Measurements from ENCODE around the gene CEP128. TPM values are rescaled to one million over a fixed set of nuclear protein-coding genes. Genes with fewer than 3 reads are reported as not detected.

Gene CEP128
- total and polyA plus RNA-seq, 4 donors = 3.2 to 15.7 (median 5.4) TPM

- Histone ChIP-seq H3K4me3 (ENCODE audit: low read depth, low read length) (no peak overlapping the region), H3K27ac (ENCODE audit: low read depth, low read length) (no peak overlapping the region), H3K27me3 (ENCODE audit: control insufficient read depth, insufficient read depth, low read length) (no peaks in the 10 kb centered on the region), H3K4me1 (ENCODE audit: control insufficient read depth, insufficient read depth, low read length) (no peaks in the 10 kb centered on the region), H3K36me3 (ENCODE audit: control insufficient read depth, insufficient read depth, low read length) (no peaks in the 10 kb centered on the region), H3K9me3 (ENCODE audit: control insufficient read depth, insufficient read depth, low read length) (no peaks in the 10 kb centered on the region)
- 93% methylated on average over 2 of the region's 4 CpGs for WGBS (ENCODE audit: insufficient coverage)
- no peak for DNase-seq (ENCODE audit: low read depth in 4 of 6, low spot score in 6 of 6)
These were observed 436.8 kb downstream of the CEP128 start for GRCh38 chr14:80504781-80505180.

DNA sequence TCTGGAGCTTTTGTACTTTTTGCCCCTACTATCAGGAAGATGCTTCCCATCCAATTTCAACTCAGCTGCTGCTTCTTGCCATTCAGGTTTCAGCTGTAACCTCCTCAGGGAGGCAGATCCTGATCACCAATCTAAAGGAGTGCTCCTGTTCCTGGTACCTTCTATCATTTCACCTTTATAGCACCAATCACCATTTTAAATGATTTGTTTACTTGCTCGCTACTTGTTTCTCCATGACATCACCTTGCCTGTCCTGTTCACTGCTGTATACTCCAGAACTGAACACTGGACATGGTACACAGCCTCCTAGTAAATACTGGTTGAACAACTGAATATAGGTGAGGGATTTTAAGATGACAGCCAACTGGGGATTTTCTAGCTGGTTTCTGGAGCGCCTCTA is 443.0 kb downstream of the CEP128 start:
- Histone ChIP-seq H3K9me3 (ENCODE audit: control insufficient read depth, insufficient read depth, low read length) (no peaks in the 10 kb centered on the region), H3K27me3 (ENCODE audit: control insufficient read depth, insufficient read depth, low read length) (no peaks in the 10 kb centered on the region), H3K4me3 (ENCODE audit: low read depth, low read length) (no peak overlapping the region), H3K4me1 (ENCODE audit: control insufficient read depth, insufficient read depth, low read length) (no peaks in the 10 kb centered on the region), H3K27ac (ENCODE audit: low read depth, low read length) (no peak overlapping the region), H3K36me3 (ENCODE audit: control insufficient read depth, insufficient read depth, low read length) (no peaks in the 10 kb centered on the region)
- DNase-seq (ENCODE audit: low read depth in 4 of 6, low spot score in 6 of 6) = no peak
- WGBS (ENCODE audit: insufficient coverage) = 100% methylated on average over 1 of the region's 2 CpGs

GRCh38 chr14:80496090-80496489 is 445.4 kb downstream of the CEP128 start:
- Histone ChIP-seq H3K27ac (ENCODE audit: low read depth, low read length) (no peak overlapping the region), H3K27me3 (ENCODE audit: control insufficient read depth, insufficient read depth, low read length) (no peaks in the 10 kb centered on the region), H3K9me3 (ENCODE audit: control insufficient read depth, insufficient read depth, low read length) (no peaks in the 10 kb centered on the region), H3K4me3 (ENCODE audit: low read depth, low read length) (no peak overlapping the region), H3K4me1 (ENCODE audit: control insufficient read depth, insufficient read depth, low read length) (no peaks in the 10 kb centered on the region), H3K36me3 (ENCODE audit: control insufficient read depth, insufficient read depth, low read length) (no peaks in the 10 kb centered on the region)
- DNase-seq (ENCODE audit: low read depth in 4 of 6, low spot score in 6 of 6) = no peak
- no CpG with 5 or more reads among the region's 4 CpGs for WGBS (ENCODE audit: insufficient coverage)

GRCh38 chr14:80494769-80495168 is 446.8 kb downstream of the CEP128 start:
- Histone ChIP-seq H3K9me3 (ENCODE audit: control insufficient read depth, insufficient read depth, low read length) (no peaks in the 10 kb centered on the region), H3K4me3 (ENCODE audit: low read depth, low read length) (no peak overlapping the region), H3K36me3 (ENCODE audit: control insufficient read depth, insufficient read depth, low read length) (no peaks in the 10 kb centered on the region), H3K27ac (ENCODE audit: low read depth, low read length) (no peak overlapping the region), H3K4me1 (ENCODE audit: control insufficient read depth, insufficient read depth, low read length) (no peaks in the 10 kb centered on the region), H3K27me3 (ENCODE audit: control insufficient read depth, insufficient read depth, low read length) (no peaks in the 10 kb centered on the region)
- DNase-seq (ENCODE audit: low read depth in 4 of 6, low spot score in 6 of 6) = no peak
- WGBS (ENCODE audit: insufficient coverage) = no CpG with 5 or more reads among the region's 2 CpGs

GRCh38 chr14:80493620-80494019 is 447.9 kb downstream of the CEP128 start:
- Histone ChIP-seq H3K27me3 (ENCODE audit: control insufficient read depth, insufficient read depth, low read length) (no peaks in the 10 kb centered on the region), H3K36me3 (ENCODE audit: control insufficient read depth, insufficient read depth, low read length) (no peaks in the 10 kb centered on the region), H3K4me1 (ENCODE audit: control insufficient read depth, insufficient read depth, low read length) (no peaks in the 10 kb centered on the region), H3K9me3 (ENCODE audit: control insufficient read depth, insufficient read depth, low read length) (no peaks in the 10 kb centered on the region), H3K4me3 (ENCODE audit: low read depth, low read length) (no peak overlapping the region), H3K27ac (ENCODE audit: low read depth, low read length) (no peak overlapping the region)
- no peak for DNase-seq (ENCODE audit: low read depth in 4 of 6, low spot score in 6 of 6)
- 88% methylated on average over 3 of the region's 5 CpGs for WGBS (ENCODE audit: insufficient coverage)

DNA sequence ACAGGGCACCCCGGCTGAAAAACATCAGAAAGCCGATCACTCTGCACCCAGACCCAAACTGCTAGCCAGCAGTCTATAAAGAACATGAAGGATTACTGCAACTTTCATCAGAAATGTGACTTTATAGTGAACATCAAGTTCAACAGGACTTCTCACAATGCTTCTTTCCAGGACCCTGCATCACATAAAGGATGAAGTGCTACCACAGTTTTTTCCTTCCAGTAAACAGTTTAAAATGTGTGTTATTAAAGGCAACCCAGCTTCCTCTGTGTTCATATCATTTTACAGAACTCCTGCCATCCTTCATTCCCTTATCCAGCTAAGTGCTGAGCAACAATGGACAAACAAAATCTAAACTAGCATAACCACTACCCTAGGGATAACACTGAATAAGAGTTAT is 449.9 kb downstream of the CEP128 start:
- H3K9me3 ChIP-seq (ENCODE audit: control insufficient read depth, insufficient read depth, low read length) = no peaks in the 10 kb centered on the region
- H3K4me3 ChIP-seq (ENCODE audit: low read depth, low read length) = no peak overlapping the region
- H3K27me3 ChIP-seq (ENCODE audit: control insufficient read depth, insufficient read depth, low read length) = no peaks in the 10 kb centered on the region
- whole genome bisulfite sequencing (ENCODE audit: insufficient coverage) = no CpG with 5 or more reads among the region's 2 CpGs
- H3K27ac ChIP-seq (ENCODE audit: low read depth, low read length) = no peak overlapping the region
- DNase-seq (ENCODE audit: low read depth in 4 of 6, low spot score in 6 of 6) = peak in 1 of 6 donors; percentile 12
- H3K4me1 ChIP-seq (ENCODE audit: control insufficient read depth, insufficient read depth, low read length) = no peaks in the 10 kb centered on the region
- no peaks in the 10 kb centered on the region for H3K36me3 ChIP-seq (ENCODE audit: control insufficient read depth, insufficient read depth, low read length)

DNA sequence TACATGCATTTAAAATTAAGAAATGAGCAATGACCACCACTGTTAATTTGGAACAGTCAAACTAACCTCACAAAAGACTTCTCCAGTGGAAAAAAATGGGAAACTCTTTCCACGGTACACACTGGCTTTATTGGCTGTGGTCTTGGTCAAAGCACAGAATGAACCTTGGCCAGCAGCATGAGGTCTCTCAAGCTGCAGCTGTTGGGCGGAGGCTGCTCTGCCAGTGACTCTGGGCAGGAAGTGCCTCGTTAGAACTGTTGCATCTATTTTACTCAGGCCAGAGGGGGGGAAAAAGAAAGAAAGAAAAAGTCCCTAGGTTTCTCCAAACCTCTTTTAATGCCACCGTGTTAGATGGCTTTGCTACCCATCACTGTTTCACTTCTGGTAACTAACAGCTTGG is 450.4 kb downstream of the CEP128 start:
- Histone ChIP-seq H3K9me3 (ENCODE audit: control insufficient read depth, insufficient read depth, low read length) (no peaks in the 10 kb centered on the region), H3K27me3 (ENCODE audit: control insufficient read depth, insufficient read depth, low read length) (no peaks in the 10 kb centered on the region), H3K4me1 (ENCODE audit: control insufficient read depth, insufficient read depth, low read length) (no peaks in the 10 kb centered on the region), H3K36me3 (ENCODE audit: control insufficient read depth, insufficient read depth, low read length) (no peaks in the 10 kb centered on the region), H3K27ac (ENCODE audit: low read depth, low read length) (no peak overlapping the region), H3K4me3 (ENCODE audit: low read depth, low read length) (no peak overlapping the region)
- 56% methylated on average over 2 of the region's 4 CpGs for WGBS (ENCODE audit: insufficient coverage)
- DNase-seq (ENCODE audit: low read depth in 4 of 6, low spot score in 6 of 6) = peak in 1 of 6 donors; percentile 3

GRCh38 chr14:80489513-80489912 is 452.0 kb downstream of the CEP128 start:
- Histone ChIP-seq H3K4me1 (ENCODE audit: control insufficient read depth, insufficient read depth, low read length) (no peaks in the 10 kb centered on the region), H3K4me3 (ENCODE audit: low read depth, low read length) (no peak overlapping the region), H3K36me3 (ENCODE audit: control insufficient read depth, insufficient read depth, low read length) (no peaks in the 10 kb centered on the region), H3K27me3 (ENCODE audit: control insufficient read depth, insufficient read depth, low read length) (no peaks in the 10 kb centered on the region), H3K27ac (ENCODE audit: low read depth, low read length) (no peak overlapping the region), H3K9me3 (ENCODE audit: control insufficient read depth, insufficient read depth, low read length) (no peaks in the 10 kb centered on the region)
- WGBS (ENCODE audit: insufficient coverage) = no CpG with 5 or more reads among the region's 3 CpGs
- DNase-seq (ENCODE audit: low read depth in 4 of 6, low spot score in 6 of 6) = no peak

DNA sequence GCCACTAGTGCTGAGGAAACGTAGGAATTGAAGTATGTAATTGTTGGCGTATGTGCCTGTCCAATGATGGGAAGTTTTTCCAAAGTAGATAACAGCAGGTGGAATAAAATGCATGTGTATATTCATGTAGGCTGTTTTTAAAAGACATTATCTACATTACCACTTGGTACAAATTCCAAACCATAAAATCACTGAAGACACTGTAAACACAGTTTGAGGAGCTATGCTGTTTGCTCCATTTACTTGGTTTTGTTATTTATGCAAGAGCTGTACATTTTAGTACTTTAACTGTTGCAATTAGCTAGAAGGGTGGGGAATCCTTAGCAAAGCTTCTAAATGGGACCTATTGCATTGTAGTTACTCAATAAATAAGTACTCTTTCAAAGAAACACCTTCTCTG is 455.8 kb downstream of the CEP128 start:
- no peak overlapping the region for H3K4me3 ChIP-seq (ENCODE audit: low read depth, low read length)
- H3K36me3 ChIP-seq (ENCODE audit: control insufficient read depth, insufficient read depth, low read length) = no peaks in the 10 kb centered on the region
- DNase-seq (ENCODE audit: low read depth in 4 of 6, low spot score in 6 of 6) = no peak
- H3K9me3 ChIP-seq (ENCODE audit: control insufficient read depth, insufficient read depth, low read length) = no peaks in the 10 kb centered on the region
- no peaks in the 10 kb centered on the region for H3K27me3 ChIP-seq (ENCODE audit: control insufficient read depth, insufficient read depth, low read length)
- H3K27ac ChIP-seq (ENCODE audit: low read depth, low read length) = no peak overlapping the region
- no peaks in the 10 kb centered on the region for H3K4me1 ChIP-seq (ENCODE audit: control insufficient read depth, insufficient read depth, low read length)
- no CpG with 5 or more reads among the region's 2 CpGs for WGBS (ENCODE audit: insufficient coverage)

DNA sequence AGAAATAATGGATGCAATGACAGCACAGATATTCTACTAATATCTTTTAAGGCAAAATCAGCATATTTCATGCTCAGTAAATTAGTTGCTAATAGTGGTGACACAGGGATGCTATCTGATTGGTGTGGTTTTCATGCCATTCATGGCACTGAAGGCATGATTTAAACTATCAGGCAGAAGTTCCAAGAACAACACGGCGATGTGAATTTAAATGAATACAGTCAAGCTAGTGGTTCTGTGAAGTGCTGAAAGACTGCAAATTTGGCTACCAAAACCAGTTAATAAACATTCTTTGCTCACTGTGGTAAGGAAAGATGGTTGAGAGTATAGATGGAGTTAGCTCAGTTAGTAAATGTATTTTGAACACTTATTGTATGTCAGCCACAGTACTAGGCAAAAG is 458.2 kb downstream of the CEP128 start:
- Histone ChIP-seq H3K36me3 (ENCODE audit: control insufficient read depth, insufficient read depth, low read length) (no peaks in the 10 kb centered on the region), H3K4me3 (ENCODE audit: low read depth, low read length) (no peak overlapping the region), H3K9me3 (ENCODE audit: control insufficient read depth, insufficient read depth, low read length) (no peaks in the 10 kb centered on the region), H3K27ac (ENCODE audit: low read depth, low read length) (no peak overlapping the region), H3K27me3 (ENCODE audit: control insufficient read depth, insufficient read depth, low read length) (no peaks in the 10 kb centered on the region), H3K4me1 (ENCODE audit: control insufficient read depth, insufficient read depth, low read length) (no peaks in the 10 kb centered on the region)
- no peak for DNase-seq (ENCODE audit: low read depth in 4 of 6, low spot score in 6 of 6)
- no CpG with 5 or more reads among the region's 2 CpGs for WGBS (ENCODE audit: insufficient coverage)
